HEK293 (cell line): ENCODE data around the gene FUNDC1.

Source experiments
- CTCF ChIA-PET: fragments of 350-600 bp; formaldehyde crosslinking; extraction: SDS; loops from one replicate; lab custom pipeline; 2021; ENCODE audit warnings: antibody characterized with exemption; lab: Yijun Ruan, JAX
- POLR2A ChIA-PET: fragments of 300-600 bp; formaldehyde crosslinking; extraction: SDS; loops from one replicate; lab custom pipeline; 2020; ENCODE audit warnings: antibody characterized with exemption, inconsistent platforms; lab: Yijun Ruan, JAX
- H3K27ac ChIP-seq: fragments of 200-500 bp; sonication (Bioruptor generic); 2 replicates; pipeline ENCODE4 v1.5.1; 2014; ENCODE audit warnings: low read depth, low read length, control low read depth, inconsistent platforms; ENCODE audit errors: extremely low read depth
- H3K36me3 ChIP-seq, 2 experiments: fragments of 200-500 bp in 1 of 2; sonication (Bioruptor generic) in 1 of 2; 1 replicate in 1 of 2; 2 replicates in 1 of 2; pipeline ENCODE4 v1.5.1; 2014 to 2017; ENCODE audit warnings: inconsistent platforms in 2 of 2, low read length in 2 of 2; ENCODE audit not compliant: control insufficient read depth in 2 of 2, insufficient read depth in 1 of 2
- H3K4me1 ChIP-seq: fragments of 200-500 bp; sonication (Bioruptor generic); 2 replicates; pipeline ENCODE4 v1.5.1; 2014; ENCODE audit warnings: mild to moderate bottlenecking, low read length, inconsistent platforms; ENCODE audit not compliant: control insufficient read depth, insufficient read depth
- H3K4me3 ChIP-seq: 2 replicates; pipeline ENCODE4 v1.5.1; 2011; ENCODE audit warnings: low read depth, mild to moderate bottlenecking, control low read depth, low read length, moderate library complexity
- H3K9me3 ChIP-seq: fragments of 200-500 bp; sonication (Bioruptor generic); 2 replicates; pipeline ENCODE4 v1.5.1; 2014; ENCODE audit warnings: low read depth, low read length, inconsistent platforms; ENCODE audit not compliant: control insufficient read depth, insufficient read depth
- GFI1B ChIP-seq: fragments of 450-650 bp; formaldehyde crosslinking; IDR thresholded peaks from 2 replicates; pipeline ENCODE4 v1.5.1; 2016; ENCODE audit warnings: missing biosample characterization, missing genetic modification characterization
- HIC1 ChIP-seq: fragments of 450-650 bp; formaldehyde crosslinking; IDR thresholded peaks from 2 replicates; pipeline ENCODE4 v1.5.1; 2016; ENCODE audit warnings: missing biosample characterization, missing genetic modification characterization
- KLF16 ChIP-seq: fragments of 450-650 bp; formaldehyde crosslinking; IDR thresholded peaks from 2 replicates; pipeline ENCODE4 v1.5.1; 2017; ENCODE audit warnings: missing biosample characterization, missing genetic modification characterization
- MZF1 ChIP-seq: fragments of 450-650 bp; formaldehyde crosslinking; IDR thresholded peaks from 2 replicates; pipeline ENCODE4 v1.5.1; 2017; ENCODE audit warnings: missing biosample characterization, missing genetic modification characterization, borderline replicate concordance
- SCRT2 ChIP-seq: fragments of 450-650 bp; formaldehyde crosslinking; IDR thresholded peaks from 2 replicates; pipeline ENCODE4 v1.5.1; 2016; ENCODE audit warnings: missing biosample characterization, missing genetic modification characterization
- SP3 ChIP-seq: fragments of 450-650 bp; formaldehyde crosslinking; IDR thresholded peaks from 2 replicates; pipeline ENCODE4 v1.5.1; 2016; ENCODE audit warnings: missing biosample characterization, missing genetic modification characterization
- ZBTB6 ChIP-seq: fragments of 450-650 bp; formaldehyde crosslinking; IDR thresholded peaks from 2 replicates; pipeline ENCODE4 v1.5.1; 2017; ENCODE audit warnings: missing biosample characterization, missing genetic modification characterization
- ZEB2 ChIP-seq: fragments of 450-650 bp; formaldehyde crosslinking; IDR thresholded peaks from 2 replicates; pipeline ENCODE4 v1.5.1; 2016; ENCODE audit warnings: missing biosample characterization, missing genetic modification characterization
- ZNF16 ChIP-seq: fragments of 450-650 bp; formaldehyde crosslinking; IDR thresholded peaks from 2 replicates; pipeline ENCODE4 v1.5.1; 2016; ENCODE audit warnings: low read depth, missing biosample characterization, missing genetic modification characterization
- ZNF214 ChIP-seq: fragments of 450-650 bp; formaldehyde crosslinking; IDR thresholded peaks from 2 replicates; pipeline ENCODE4 v1.5.1; 2017; ENCODE audit warnings: missing biosample characterization, mild to moderate bottlenecking, missing genetic modification characterization, borderline replicate concordance
- ZNF239 ChIP-seq: fragments of 450-650 bp; formaldehyde crosslinking; IDR thresholded peaks from 2 replicates; pipeline ENCODE4 v1.5.1; 2016; ENCODE audit warnings: missing biosample characterization, missing genetic modification characterization
- ZNF513 ChIP-seq: fragments of 450-650 bp; IDR thresholded peaks from 2 replicates; pipeline ENCODE4 v1.5.1; 2018; ENCODE audit warnings: missing biosample characterization, missing genetic modification characterization
- ZNF514 ChIP-seq: fragments of 450-650 bp; formaldehyde crosslinking; IDR thresholded peaks from 2 replicates; pipeline ENCODE4 v1.5.1; 2016; ENCODE audit warnings: missing biosample characterization, missing genetic modification characterization
- ZNF555 ChIP-seq: fragments of 450-650 bp; formaldehyde crosslinking; conservative IDR thresholded peaks from 2 replicates; pipeline ENCODE4 v1.5.1; 2017; ENCODE audit warnings: missing biosample characterization, mild to moderate bottlenecking, missing genetic modification characterization, inconsistent platforms
- ZNF560 ChIP-seq: fragments of 450-650 bp; formaldehyde crosslinking; IDR thresholded peaks from 2 replicates; pipeline ENCODE4 v1.5.1; 2017; ENCODE audit warnings: missing biosample characterization, missing genetic modification characterization, borderline replicate concordance
- ZNF610 ChIP-seq: fragments of 450-650 bp; formaldehyde crosslinking; IDR thresholded peaks from 2 replicates; pipeline ENCODE4 v1.5.1; 2016; ENCODE audit warnings: missing biosample characterization, missing genetic modification characterization, borderline replicate concordance
- ZNF785 ChIP-seq: fragments of 450-650 bp; formaldehyde crosslinking; IDR thresholded peaks from 2 replicates; pipeline ENCODE4 v1.5.1; 2016; ENCODE audit warnings: missing biosample characterization, missing genetic modification characterization
- ZSCAN18 ChIP-seq: fragments of 450-650 bp; formaldehyde crosslinking; IDR thresholded peaks from 2 replicates; pipeline ENCODE4 v1.5.1; 2016; ENCODE audit warnings: missing biosample characterization, missing genetic modification characterization
- ZSCAN30 ChIP-seq: fragments of 450-650 bp; IDR thresholded peaks from 2 replicates; pipeline ENCODE4 v1.5.1; 2018; ENCODE audit warnings: missing biosample characterization, mild to moderate bottlenecking, missing genetic modification characterization, moderate library complexity
- ZSCAN4 ChIP-seq: fragments of 450-650 bp; formaldehyde crosslinking; IDR thresholded peaks from 2 replicates; pipeline ENCODE4 v1.5.1; 2017; ENCODE audit warnings: missing biosample characterization, missing genetic modification characterization
- ZSCAN5A ChIP-seq: fragments of 450-650 bp; formaldehyde crosslinking; IDR thresholded peaks from 2 replicates; pipeline ENCODE4 v1.5.1; 2016; ENCODE audit warnings: missing biosample characterization, missing genetic modification characterization

Gene FUNDC1

GRCh38 chrX:44529310-44529709 is 13.3 kb downstream of the FUNDC1 start:
- TF ChIP-seq ZNF513 (tag by site-specific recombination) (no peak), MZF1 (tag by site-specific recombination) (no peak), GFI1B (tag by site-specific recombination) (no peak), ZSCAN30 (tag by site-specific recombination) (no peak)
- TF ChIP-seq, all 188 proteins: peak for 0

GRCh38 chrX:44514272-44514671 is 28.4 kb downstream of the FUNDC1 start:
- POLR2A ChIA-PET: no interaction called here
- no peak for TF ChIP-seq KLF16 (tag by site-specific recombination)
- no peak for TF ChIP-seq ZSCAN5A
- TF ChIP-seq ZSCAN4 (tag by site-specific recombination): no peak
- no peak for TF ChIP-seq ZNF514 (tag by site-specific recombination)
- TF ChIP-seq HIC1 (tag by site-specific recombination): no peak
- TF ChIP-seq, all 188 proteins: peak for 0
- CTCF ChIA-PET: interaction anchor here (0.7 kb wide), 2 partner anchors 40 to 172 kb away, joined by 3 to 5 read pairs; no protein-coding TSS in a partner anchor
- Histone ChIP-seq H3K4me1 (no peaks in the 10 kb centered on the region), H3K27ac (no peak overlapping the region), H3K9me3 (no peaks in the 10 kb centered on the region), H3K36me3 (peaks cover 0 to 4% of the 10 kb centered on the region in 2 experiments; a peak in 2 of 3 replicates), H3K4me3 (no peak overlapping the region)

More at GRCh38 chrX:44529310-44529709, 13.3 kb downstream of the FUNDC1 start:
- Histone ChIP-seq H3K36me3 (peaks cover 24 to 27% of the 10 kb centered on the region in 2 experiments), H3K9me3 (no peaks in the 10 kb centered on the region), H3K4me1 (no peaks in the 10 kb centered on the region; the same call in 1 of the 2 replicates), H3K4me3 (no peak overlapping the region), H3K27ac (no peak overlapping the region)
- ChIA-PET CTCF (no interaction called here), POLR2A (no interaction called here)

GRCh38 chrX:44507292-44507691 is 35.4 kb downstream of the FUNDC1 start:
- H3K4me1 ChIP-seq: no peaks in the 10 kb centered on the region
- TF ChIP-seq ZEB2 (no peak), SCRT2 (no peak), ZNF16 (tag by site-specific recombination) (no peak), ZNF560 (no peak), ZSCAN18 (tag by site-specific recombination) (no peak), ZBTB6 (tag by site-specific recombination) (no peak), ZNF785 (no peak), ZNF610 (no peak), SP3 (tag by site-specific recombination) (no peak), ZNF239 (tag by site-specific recombination) (no peak), GFI1B (tag by site-specific recombination) (no peak), ZNF214 (tag by site-specific recombination) (no peak), ZNF555 (no peak)
- TF ChIP-seq, all 188 proteins: peak for 0
- no peak overlapping the region for H3K27ac ChIP-seq
- H3K36me3 ChIP-seq: no peaks in the 10 kb centered on the region; a peak in 1 of 3 replicates
- ChIA-PET CTCF (no interaction called here), POLR2A (interaction anchor here (1.0 kb wide), 1 partner anchor 366 kb away, joined by 3 read pairs; the partner anchor contains the start of gene KDM6A)
- H3K4me3 ChIP-seq: no peak overlapping the region
- no peaks in the 10 kb centered on the region for H3K9me3 ChIP-seq
